NCI-H446 treated with DMSO at 0.1 percent for 48 hours (cell line): ENCODE results near the gene PGA3.
"Not testable (repeated sequence)": the region's sequence is repeated elsewhere in the genome, so short reads cannot be mapped to it uniquely, and the experiment has no call there.

Experiments
- DNase-seq: peaks from one replicate; lab custom pipeline; 2025; lab: John Stamatoyannopoulos, UW

PGA3 gene

DNA sequence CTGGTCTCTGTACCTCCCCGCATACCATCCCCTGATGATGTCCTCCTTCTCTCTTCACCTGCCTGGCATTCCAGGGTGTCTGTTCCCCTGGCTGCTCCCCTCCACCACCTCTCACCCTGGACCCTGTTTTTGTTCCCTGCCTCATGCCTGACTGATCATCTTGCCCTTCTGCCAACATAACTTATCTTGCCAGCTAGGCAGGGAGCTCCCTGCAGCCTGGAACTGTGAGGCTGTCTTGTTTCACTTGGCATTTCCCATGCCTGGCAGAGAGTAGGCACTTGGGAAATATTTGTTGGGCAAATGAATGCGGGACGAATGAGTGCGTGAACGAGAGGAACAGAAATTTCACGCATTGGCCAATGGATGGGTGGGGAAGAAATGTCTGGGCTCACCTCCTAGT is 7.3 kb downstream of the PGA3 start:
- DNase-seq = not testable (repeated sequence)

GRCh38 chr11:61211327-61211952 is 8.1 kb downstream of the PGA3 start:
- DNase-seq = not testable (repeated sequence)

- DNase-seq = not testable (repeated sequence)
Observed at GRCh38 chr11:61212202-61212601, 8.9 kb downstream of the PGA3 start.

DNA sequence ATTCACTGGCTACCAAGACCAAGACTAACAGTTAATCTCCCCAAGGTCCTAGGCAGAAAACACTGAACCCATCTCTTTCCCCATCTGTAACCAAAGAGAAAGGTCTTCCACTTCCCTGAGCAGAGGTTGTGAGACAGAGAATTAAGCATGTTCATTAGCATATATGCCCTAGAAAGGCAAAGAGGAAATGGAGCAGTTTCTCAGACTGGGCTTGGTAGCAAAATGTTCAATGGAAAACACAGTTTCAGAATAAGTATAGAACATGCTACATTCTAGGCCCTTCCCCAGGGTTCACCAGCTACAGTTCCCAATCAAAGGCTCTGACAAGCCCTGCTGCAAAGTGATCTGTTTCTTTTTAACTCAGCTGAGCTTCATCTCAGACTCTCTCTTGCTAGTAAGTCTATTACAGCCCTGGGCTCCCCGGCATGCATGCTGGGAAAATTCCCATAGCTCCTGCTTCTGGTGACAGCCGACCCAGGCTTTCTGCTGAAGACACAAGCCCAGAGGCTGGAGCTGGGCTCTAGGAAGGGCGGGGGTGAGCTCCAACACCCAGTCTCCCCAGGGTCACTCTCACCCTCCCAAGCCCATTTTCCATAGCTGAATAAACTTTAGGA is 10.5 kb downstream of the PGA3 start:
- DNase-seq = not testable (repeated sequence)

DNA sequence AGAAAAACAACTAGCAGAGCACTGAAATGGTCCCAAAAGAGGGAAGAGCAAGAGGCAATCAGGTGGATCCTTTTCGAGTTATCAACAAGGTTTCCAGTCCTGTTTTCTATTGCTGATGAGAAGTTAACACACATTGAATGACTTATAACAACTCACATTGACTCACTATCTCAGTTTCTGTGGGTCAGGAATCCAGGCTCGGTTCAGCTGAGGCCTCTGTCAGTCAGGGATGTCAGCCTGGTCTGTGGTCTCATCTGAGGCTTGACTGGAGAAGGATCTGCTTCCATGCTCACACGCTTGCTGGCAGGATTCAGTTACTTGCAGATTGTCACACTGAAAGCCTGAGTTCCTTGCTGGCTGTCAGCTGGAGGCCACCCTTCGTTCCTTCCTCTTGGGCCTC is 15.0 kb downstream of the PGA3 start:
- DNase-seq = not testable (repeated sequence)

DNA sequence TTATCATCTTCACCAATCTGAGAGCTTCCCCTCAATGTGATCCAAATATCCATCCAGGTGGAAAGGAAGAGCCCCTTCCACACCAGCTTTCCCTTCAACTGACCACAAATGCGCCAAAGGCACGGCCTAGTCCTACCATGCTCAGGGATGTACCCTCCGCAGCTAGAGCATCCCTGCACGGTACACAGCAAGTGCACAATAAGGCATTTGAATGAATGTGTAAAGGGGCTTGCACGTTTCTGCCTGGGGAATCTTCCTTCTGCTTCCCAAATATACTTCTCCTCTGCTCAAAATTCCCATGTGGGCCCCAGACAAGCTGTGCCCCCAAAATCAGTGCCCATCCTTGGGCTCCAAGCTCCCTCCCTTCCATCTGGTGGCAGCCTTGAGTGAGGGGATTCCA is 15.7 kb downstream of the PGA3 start:
- not testable (repeated sequence) for DNase-seq

GRCh38 chr11:61222047-61222446 is 18.7 kb downstream of the PGA3 start, which contains the start of gene PGA4:
Gene PGA4, plus strand, starts transcription at chr11:61222347. Its CDS starts 54 bp downstream, at chr11:61222401.
- DNase-seq = not testable (repeated sequence)

- DNase-seq = not testable (repeated sequence)
Observed at GRCh38 chr11:61222692-61223091, 19.4 kb downstream of the PGA3 start.

GRCh38 chr11:61226457-61227137 is 23.3 kb downstream of the PGA3 start:
- DNase-seq = not testable (repeated sequence)

- not testable (repeated sequence) for DNase-seq
Observed at GRCh38 chr11:61229458-61229857, 26.1 kb downstream of the PGA3 start.

GRCh38 chr11:61231033-61231432 is 27.7 kb downstream of the PGA3 start:
- not testable (repeated sequence) for DNase-seq

GRCh38 chr11:61231585-61231984 is 28.3 kb downstream of the PGA3 start:
- DNase-seq = not testable (repeated sequence)

DNA sequence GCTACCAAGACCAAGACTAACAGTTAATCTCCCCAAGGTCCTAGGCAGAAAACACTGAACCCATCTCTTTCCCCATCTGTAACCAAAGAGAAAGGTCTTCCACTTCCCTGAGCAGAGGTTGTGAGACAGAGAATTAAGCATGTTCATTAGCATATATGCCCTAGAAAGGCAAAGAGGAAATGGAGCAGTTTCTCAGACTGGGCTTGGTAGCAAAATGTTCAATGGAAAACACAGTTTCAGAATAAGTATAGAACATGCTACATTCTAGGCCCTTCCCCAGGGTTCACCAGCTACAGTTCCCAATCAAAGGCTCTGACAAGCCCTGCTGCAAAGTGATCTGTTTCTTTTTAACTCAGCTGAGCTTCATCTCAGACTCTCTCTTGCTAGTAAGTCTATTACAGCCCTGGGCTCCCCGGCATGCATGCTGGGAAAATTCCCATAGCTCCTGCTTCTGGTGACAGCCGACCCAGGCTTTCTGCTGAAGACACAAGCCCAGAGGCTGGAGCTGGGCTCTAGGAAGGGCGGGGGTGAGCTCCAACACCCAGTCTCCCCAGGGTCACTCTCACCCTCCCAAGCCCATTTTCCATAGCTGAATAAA is 29.3 kb downstream of the PGA3 start:
- not testable (repeated sequence) for DNase-seq

DNA sequence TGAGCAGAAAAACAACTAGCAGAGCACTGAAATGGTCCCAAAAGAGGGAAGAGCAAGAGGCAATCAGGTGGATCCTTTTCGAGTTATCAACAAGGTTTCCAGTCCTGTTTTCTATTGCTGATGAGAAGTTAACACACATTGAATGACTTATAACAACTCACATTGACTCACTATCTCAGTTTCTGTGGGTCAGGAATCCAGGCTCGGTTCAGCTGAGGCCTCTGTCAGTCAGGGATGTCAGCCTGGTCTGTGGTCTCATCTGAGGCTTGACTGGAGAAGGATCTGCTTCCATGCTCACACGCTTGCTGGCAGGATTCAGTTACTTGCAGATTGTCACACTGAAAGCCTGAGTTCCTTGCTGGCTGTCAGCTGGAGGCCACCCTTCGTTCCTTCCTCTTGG is 33.8 kb downstream of the PGA3 start:
- DNase-seq = not testable (repeated sequence)

DNA sequence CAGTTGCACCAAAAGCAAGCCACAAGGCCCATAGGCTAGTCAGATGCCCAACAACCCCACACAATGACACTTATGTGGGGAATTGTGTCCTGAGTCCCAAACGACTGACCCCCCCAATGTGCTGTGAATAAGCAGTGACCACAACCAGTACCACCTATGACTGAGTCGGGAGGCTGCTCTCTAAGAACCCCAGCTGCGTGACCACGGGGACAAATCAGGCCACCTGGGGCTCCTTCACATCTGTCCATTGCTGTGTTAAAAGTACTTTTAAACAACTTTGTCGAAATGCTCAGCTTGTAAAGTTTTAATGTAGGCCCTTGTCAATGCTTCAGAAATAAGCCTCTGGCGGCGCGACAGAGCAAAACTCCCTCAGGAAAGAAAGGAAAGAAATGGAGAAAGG is 37.0 kb downstream of the PGA3 start:
- not testable (repeated sequence) for DNase-seq

DNA sequence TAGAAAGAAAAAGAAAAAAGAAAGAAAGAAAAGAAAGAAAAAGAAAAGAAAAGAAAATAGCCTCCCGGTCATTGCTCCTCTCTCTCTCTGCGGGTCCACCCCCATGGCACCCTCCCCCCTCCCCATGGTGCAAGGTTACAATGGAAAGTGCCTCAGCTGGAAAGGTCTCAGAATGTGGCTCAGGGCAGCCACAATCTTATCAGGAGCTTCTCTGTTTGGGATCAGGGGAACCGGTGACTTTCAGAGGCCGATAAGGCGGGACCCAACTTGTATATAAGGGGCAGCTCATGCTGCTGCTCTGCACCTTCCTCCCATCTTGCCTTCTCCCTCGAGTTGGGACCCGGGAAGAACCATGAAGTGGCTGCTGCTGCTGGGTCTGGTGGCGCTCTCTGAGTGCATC is 37.6 kb downstream of the PGA3 start, which contains the start of gene PGA5:
PGA5 (plus strand) TSS at position 301 of the 400 bp plus-strand sequence; CDS start at position 353, 52 bp downstream.
- not testable (repeated sequence) for DNase-seq

GRCh38 chr11:61241526-61241925 is 38.2 kb downstream of the PGA3 start:
- DNase-seq = not testable (repeated sequence)

DNA sequence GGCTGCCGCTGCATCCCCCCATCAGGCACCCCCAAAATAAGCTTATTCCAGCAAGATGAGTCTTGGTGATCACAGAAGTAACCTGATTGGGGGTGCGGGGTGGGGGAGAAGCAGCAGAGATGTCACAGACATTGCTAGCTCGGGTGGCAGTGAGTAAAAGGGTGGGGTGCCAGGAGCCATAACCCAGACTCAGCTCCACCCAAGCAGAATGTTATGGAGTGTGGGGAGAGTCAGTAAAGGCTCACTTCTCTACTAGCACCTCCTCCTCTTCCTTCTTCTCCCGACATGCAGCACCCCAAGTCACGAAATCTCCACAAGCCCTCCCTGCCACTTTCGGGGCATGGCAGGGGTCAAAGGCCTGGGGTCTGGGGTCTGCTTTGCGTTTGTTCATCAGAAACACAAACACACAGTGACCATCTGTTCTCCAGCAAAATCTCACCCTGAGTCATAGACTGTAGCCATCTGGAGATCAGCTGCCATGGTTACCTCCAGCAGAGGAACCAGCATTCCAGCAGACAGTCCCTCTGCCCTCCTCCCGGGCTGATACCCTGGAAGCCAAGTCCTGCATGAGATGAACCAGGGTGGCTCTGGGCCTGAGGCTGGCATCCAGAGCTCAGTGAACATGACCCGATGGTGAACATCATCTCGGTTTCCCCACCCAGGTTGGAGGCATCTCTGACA is 42.1 kb downstream of the PGA3 start:
- DNase-seq = not testable (repeated sequence)

- DNase-seq = not testable (repeated sequence)
Observed at GRCh38 chr11:61248071-61248470, 44.8 kb downstream of the PGA3 start.

GRCh38 chr11:61249201-61249600 is 45.9 kb downstream of the PGA3 start:
- DNase-seq = not testable (repeated sequence)
